ENCODE results near the gene NUDT14.

DNA sequence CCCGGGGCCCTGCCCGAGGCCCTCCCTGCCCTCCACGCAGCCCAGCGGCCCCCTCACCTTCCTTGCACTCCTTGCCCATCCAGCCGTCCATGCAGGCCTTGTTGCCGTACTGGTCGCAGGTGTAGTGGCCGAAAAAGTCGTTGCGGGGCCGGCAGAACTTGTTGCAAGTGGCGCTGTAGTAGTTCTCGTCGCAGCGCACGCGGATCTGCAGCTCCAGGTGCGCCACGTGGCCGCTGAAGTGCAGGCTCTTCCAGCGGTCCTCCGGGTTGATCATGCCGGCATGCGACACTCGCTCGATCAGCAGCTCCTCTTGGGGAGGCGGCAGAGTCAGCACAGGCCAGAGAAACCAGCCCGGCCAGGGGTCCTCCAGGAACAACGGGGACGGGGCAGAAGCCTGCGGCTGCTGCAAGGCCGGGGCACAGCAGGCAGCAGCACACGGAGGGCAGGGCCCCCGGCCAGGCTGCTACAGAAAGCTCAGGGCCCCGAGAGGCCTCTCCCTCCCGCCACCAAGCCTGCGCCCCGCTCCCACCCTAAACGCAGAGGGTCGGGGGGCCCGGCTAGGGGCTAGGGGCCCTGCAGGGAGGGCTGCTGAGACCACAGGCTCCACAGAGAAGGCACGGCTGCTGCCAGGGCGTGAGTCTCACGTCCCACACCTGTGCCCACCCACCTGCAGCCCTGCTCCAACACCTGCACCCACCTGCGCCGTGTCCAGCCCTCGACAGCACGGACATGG is 25.3 kb downstream of the NUDT14 start:
- TF ChIP-seq, protein P1, sequence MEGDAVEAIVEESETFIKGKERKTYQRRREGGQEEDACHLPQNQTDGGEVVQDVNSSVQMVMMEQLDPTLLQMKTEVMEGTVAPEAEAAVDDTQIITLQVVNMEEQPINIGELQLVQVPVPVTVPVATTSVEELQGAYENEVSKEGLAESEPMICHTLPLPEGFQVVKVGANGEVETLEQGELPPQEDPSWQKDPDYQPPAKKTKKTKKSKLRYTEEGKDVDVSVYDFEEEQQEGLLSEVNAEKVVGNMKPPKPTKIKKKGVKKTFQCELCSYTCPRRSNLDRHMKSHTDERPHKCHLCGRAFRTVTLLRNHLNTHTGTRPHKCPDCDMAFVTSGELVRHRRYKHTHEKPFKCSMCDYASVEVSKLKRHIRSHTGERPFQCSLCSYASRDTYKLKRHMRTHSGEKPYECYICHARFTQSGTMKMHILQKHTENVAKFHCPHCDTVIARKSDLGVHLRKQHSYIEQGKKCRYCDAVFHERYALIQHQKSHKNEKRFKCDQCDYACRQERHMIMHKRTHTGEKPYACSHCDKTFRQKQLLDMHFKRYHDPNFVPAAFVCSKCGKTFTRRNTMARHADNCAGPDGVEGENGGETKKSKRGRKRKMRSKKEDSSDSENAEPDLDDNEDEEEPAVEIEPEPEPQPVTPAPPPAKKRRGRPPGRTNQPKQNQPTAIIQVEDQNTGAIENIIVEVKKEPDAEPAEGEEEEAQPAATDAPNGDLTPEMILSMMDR (IDR thresholded peaks at IDR 0.05) = no peak
- TF ChIP-seq POLR2AphosphoS5 (IDR thresholded peaks at IDR 0.05) (no peak), POLR2A (IDR thresholded peaks at IDR 0.05) (no peak)

All from prostate gland (tissue), 2 donors.